A673 (cell line): ENCODE data around the gene LY6G5C.

Experiments
- EZH2 ChIP-seq: fragments of 200-600 bp; sonication (generic); IDR thresholded peaks from 2 replicates; pipeline ENCODE4 v1.6.1; 2017; ENCODE audit warnings: borderline replicate concordance, low read depth, mild to moderate bottlenecking, mixed read lengths, antibody characterized with exemption, low read length; ENCODE audit not compliant: poor library complexity, severe bottlenecking
- TF ChIP-seq, protein P1 (sequence below): fragments of 300-800, 200-600 bp; sonication (generic); conservative IDR thresholded peaks from 2 replicates; pipeline ENCODE4 v1.5.1; 2017; ENCODE audit warnings: low read depth, mild to moderate bottlenecking, antibody characterized with exemption, low read length, moderate library complexity, mixed read lengths

DNA sequence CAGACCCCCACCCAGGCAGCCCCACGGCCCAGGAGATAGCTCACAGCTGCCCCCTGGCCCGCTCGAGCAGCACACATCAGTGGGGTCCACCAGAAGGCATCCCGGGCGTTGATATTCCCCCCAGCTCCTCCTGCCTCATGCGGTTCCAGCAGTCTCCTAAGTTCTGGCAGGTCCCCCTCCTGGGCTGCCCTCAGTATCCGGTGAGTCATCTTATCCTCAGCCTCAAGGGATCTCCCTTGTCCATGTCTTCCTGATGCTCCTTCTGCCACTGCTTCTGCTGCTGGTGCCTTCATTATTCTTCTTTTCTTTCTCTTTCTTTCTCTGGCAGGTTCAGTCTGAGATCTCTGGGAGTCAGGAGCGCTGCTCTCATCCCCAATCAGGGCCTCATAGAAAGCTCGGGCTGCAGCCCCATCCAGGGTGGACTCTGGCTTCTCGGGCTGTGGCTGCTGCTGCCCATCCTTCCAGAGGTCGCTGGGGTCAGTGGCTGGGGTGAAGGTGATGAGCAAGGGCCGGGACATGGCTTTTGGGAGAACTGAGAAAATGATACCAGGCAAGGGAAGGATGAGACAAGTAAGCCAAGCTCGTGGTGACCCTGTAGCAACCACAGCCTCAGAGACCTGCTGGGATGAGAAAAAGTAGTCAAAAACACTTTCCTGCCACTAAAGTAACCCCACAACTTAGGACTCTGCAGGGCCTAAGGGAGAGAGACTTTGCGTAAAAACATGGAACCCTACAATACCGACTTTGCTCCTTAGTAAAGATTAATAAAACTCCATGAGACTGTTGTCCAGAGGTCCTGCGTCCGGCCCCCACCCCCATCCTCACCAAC lies 16.7 kb downstream of the LY6G5C start:
- TF ChIP-seq, protein P1, sequence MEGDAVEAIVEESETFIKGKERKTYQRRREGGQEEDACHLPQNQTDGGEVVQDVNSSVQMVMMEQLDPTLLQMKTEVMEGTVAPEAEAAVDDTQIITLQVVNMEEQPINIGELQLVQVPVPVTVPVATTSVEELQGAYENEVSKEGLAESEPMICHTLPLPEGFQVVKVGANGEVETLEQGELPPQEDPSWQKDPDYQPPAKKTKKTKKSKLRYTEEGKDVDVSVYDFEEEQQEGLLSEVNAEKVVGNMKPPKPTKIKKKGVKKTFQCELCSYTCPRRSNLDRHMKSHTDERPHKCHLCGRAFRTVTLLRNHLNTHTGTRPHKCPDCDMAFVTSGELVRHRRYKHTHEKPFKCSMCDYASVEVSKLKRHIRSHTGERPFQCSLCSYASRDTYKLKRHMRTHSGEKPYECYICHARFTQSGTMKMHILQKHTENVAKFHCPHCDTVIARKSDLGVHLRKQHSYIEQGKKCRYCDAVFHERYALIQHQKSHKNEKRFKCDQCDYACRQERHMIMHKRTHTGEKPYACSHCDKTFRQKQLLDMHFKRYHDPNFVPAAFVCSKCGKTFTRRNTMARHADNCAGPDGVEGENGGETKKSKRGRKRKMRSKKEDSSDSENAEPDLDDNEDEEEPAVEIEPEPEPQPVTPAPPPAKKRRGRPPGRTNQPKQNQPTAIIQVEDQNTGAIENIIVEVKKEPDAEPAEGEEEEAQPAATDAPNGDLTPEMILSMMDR = no peak
- TF ChIP-seq EZH2 = no peak
